ENCODE measurements around the gene NLGN1. TPM values are rescaled to one million over a fixed set of nuclear protein-coding genes. Genes with fewer than 3 reads are reported as not detected.

Gene NLGN1
- total RNA-seq, 1 experiment from 2014 or later: not detected

DNA sequence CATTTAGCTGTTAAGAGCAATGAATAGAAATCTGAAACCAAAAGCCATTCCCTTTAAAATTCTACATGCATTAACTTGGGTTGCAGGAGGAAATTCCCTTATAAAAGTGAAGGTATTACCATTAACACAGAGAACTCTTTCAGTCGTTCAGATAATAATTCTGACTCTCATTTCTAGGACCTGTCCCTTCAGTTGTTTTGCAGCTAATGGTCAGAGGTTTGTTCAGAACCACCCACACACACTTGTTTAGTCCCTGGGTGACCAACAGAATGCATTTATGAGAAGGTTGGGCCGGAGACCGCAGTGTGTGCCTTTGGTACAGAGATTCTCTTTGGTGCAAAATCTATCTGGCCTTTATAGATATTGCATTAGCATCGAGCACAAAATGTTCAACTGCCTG lies 492.5 kb downstream of the NLGN1 start:
- Histone ChIP-seq H3K9me2 (ENCODE audit: insufficient read depth) (no peaks in the 10 kb centered on the region), H3K4me3 (replicated peaks in 1 of 2; ENCODE audit: low read depth in 1 of 2, low read length in 2 of 2) (no peak overlapping the region), H3K9ac (ENCODE audit: low read length) (no peak overlapping the region), H3K4me1 (ENCODE audit: control insufficient read depth in 1 of 2, insufficient read depth in 2 of 2, low read length in 2 of 2) (no peaks in the 10 kb centered on the region), H3K9me3 (ENCODE audit: control insufficient read depth in 1 of 2, insufficient read depth in 1 of 2, low read depth in 1 of 2, low read length in 2 of 2) (no peaks in the 10 kb centered on the region), H2AFZ (ENCODE audit: low read depth, low read length, poor library complexity, severe bottlenecking) (no peak overlapping the region), H3K27me3 (ENCODE audit: insufficient read depth, low read length) (no peaks in the 10 kb centered on the region), H4K20me1 (ENCODE audit: insufficient read depth) (no peaks in the 10 kb centered on the region), H3K4me2 (ENCODE audit: low read length) (no peak overlapping the region), H3K79me2 (ENCODE audit: insufficient read depth, low read length) (no peaks in the 10 kb centered on the region), H3K27ac (ENCODE audit: low read depth, low read length) (no peak overlapping the region), H3K36me3 (ENCODE audit: control insufficient read depth in 1 of 2, insufficient read depth in 2 of 2, low read length in 2 of 2) (no peaks in the 10 kb centered on the region)
- ChIA-PET CTCF (no interaction called here), RAD21 (ENCODE audit: low non-redundant PET in 1 of 2, low total read pairs in 2 of 2, uncharacterized antibody in 2 of 2, unreplicated experiment in 2 of 2) (no interaction called here), POLR2A (no interaction called here)
- TF ChIP-seq JUND (IDR thresholded peaks at IDR 0.05) (no peak), RAD21 (IDR thresholded peaks at IDR 0.05; ENCODE audit: low read depth) (no peak), CBX3 (IDR thresholded peaks at IDR 0.05; ENCODE audit: low read depth) (no peak)
- TF ChIP-seq, protein P1, sequence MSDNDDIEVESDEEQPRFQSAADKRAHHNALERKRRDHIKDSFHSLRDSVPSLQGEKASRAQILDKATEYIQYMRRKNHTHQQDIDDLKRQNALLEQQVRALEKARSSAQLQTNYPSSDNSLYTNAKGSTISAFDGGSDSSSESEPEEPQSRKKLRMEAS (IDR thresholded peaks at IDR 0.05): no peak
- intact Hi-C loops (cut with micrococcal nuclease): no loop called here
- no peak for ATAC-seq
- no TSS peak for BruUV-seq (replicated peaks)
- no peak for DNase-seq (ENCODE audit: low read depth, low spot score)

GRCh38 chr3:173891272-173892100 lies 493.9 kb downstream of the NLGN1 start:
- Histone ChIP-seq H3K9ac (ENCODE audit: low read length) (no peak overlapping the region), H3K36me3 (ENCODE audit: control insufficient read depth in 1 of 2, insufficient read depth in 2 of 2, low read length in 2 of 2) (no peaks in the 10 kb centered on the region), H3K27me3 (ENCODE audit: insufficient read depth, low read length) (no peaks in the 10 kb centered on the region), H3K79me2 (ENCODE audit: insufficient read depth, low read length) (no peaks in the 10 kb centered on the region), H3K4me1 (ENCODE audit: control insufficient read depth in 1 of 2, insufficient read depth in 2 of 2, low read length in 2 of 2) (no peaks in the 10 kb centered on the region), H3K4me3 (replicated peaks in 1 of 2; ENCODE audit: low read depth in 1 of 2, low read length in 2 of 2) (no peak overlapping the region), H3K9me2 (ENCODE audit: insufficient read depth) (no peaks in the 10 kb centered on the region), H3K4me2 (ENCODE audit: low read length) (no peak overlapping the region), H3K27ac (ENCODE audit: low read depth, low read length) (no peak overlapping the region), H2AFZ (ENCODE audit: low read depth, low read length, poor library complexity, severe bottlenecking) (no peak overlapping the region), H4K20me1 (ENCODE audit: insufficient read depth) (no peaks in the 10 kb centered on the region), H3K9me3 (ENCODE audit: control insufficient read depth in 1 of 2, insufficient read depth in 1 of 2, low read depth in 1 of 2, low read length in 2 of 2) (no peaks in the 10 kb centered on the region)
- ATAC-seq (no peak), DNase-seq (ENCODE audit: low read depth, low spot score) (no peak)
- TF ChIP-seq CBX3 (IDR thresholded peaks at IDR 0.05; ENCODE audit: low read depth): no peak
- TF ChIP-seq ZFX (IDR thresholded peaks at IDR 0.05): no peak
- no peak for TF ChIP-seq POLR2AphosphoS5 (IDR thresholded peaks at IDR 0.05; ENCODE audit: low read depth, low read length)
- intact Hi-C loops (cut with micrococcal nuclease): no loop called here
- RAD21 ChIA-PET (ENCODE audit: low non-redundant PET in 1 of 2, low total read pairs in 2 of 2, uncharacterized antibody in 2 of 2, unreplicated experiment in 2 of 2): no interaction called here
- CTCF ChIA-PET: no interaction called here
- no TSS peak for BruUV-seq (replicated peaks)
- POLR2A ChIA-PET: no interaction called here
